GM19351 (cell line): ENCODE data around the gene OR2F1.

Experiments
- ATAC-seq: cut with Tn5 transposase; IDR thresholded peaks from one replicate; pipeline ENCODE4 v1.9.1; 2021; ENCODE audit warnings: mild to moderate bottlenecking, moderate library complexity; ENCODE audit not compliant: unreplicated experiment

The OR2F1 gene

GRCh38 chr7:143953421-143953820 lies 1.2 kb upstream of the OR2F1 start:
- ATAC-seq, result no peak

DNA sequence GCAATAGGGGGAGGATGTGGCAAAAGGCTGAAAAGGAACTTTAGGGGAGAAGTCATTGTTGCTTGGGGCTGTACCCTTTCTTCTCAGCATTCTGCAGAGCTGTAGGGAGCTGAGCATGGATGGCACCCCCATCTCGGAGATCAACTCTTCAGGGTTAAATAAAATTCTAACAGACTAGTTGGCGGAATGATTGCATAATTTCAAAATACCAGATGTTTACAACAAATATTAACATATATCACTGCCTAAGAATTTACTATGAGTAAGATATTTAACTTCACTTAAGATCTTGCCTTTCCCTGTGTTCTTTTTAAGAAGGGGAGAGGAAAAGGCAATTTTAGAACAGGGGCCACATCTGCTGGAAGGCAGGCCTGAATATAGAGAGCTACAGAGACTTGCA lies 509 bp upstream of the OR2F1 start:
- no peak for ATAC-seq

GRCh38 chr7:143958781-143959180 lies 4.1 kb downstream of the OR2F1 start:
- no peak for ATAC-seq

- no peak for ATAC-seq
Measured at GRCh38 chr7:143960813-143961610, 6.4 kb downstream of the OR2F1 start.

GRCh38 chr7:143965280-143965679 lies 10.6 kb downstream of the OR2F1 start:
- ATAC-seq, result no peak

DNA sequence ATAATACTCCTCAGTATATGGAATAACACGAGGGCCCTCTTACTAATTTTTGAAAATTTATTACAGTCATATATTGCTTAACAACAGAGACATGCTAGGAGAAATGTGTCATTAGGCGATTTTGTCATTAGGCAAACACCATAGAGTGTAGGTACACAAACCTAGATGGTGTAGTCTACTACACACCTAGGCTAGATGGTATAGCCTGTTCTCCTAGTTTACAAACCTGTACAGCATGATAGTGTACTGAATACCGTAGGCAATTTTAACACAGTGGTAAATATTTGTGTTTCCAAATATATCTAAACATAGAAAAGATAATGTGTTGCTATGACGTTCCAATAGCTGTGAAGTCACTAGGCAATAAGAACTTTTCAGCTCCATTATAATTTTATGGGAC lies 12.8 kb downstream of the OR2F1 start:
- no peak for ATAC-seq

DNA sequence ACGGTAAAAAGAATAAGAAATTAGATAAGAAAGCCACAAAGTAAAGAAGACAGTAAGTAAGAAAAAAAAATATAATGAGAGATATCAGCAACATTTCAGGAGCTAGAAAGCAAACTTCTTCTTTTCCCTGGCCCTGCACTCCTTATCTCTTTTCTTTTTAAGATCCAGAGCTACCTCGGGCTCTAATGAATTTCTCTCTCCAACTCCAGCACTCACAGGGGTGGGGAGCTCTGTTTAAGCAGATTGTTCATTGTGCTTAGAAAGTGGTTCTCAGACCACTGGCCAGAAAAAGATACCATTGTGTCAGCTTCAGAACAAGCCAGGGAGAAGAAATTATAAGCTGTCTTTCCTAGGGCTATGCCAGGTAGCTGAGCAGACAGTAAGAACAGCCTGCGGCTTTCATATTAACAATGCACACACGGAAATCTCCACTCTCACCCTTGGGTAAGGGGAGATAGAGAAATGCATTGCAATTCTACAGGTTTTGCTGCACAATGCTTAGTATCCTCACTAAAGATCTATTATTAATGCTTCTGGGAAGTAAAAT lies 19.3 kb downstream of the OR2F1 start:
- no peak for ATAC-seq

GRCh38 chr7:143974459-143974858 lies 19.8 kb downstream of the OR2F1 start:
- no peak for ATAC-seq

- no peak for ATAC-seq
Measured at GRCh38 chr7:143975617-143976016, 21.0 kb downstream of the OR2F1 start.

- no peak for ATAC-seq
Measured at GRCh38 chr7:143978585-143978984, 23.9 kb downstream of the OR2F1 start.

DNA sequence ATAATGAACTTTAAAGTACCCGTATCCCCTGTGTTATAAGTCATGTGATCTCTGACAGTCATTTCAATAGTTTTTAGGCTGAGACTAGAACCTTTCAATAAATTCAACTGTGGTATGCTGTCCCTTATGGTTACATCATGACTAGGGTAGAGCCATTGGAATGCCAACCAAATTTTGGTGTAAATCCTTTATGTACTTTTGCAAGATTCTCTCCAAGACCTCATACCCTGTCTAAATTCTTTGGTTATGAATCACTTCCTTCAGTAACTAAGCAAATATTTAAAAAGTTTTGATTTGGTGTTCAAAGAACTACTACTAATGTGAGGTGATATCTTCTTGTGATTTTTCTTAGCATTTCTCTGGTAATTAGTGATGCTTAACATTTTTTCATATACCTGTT lies 24.7 kb downstream of the OR2F1 start:
- ATAC-seq, result no peak

- ATAC-seq, result no peak
Measured at GRCh38 chr7:143979998-143980397, 25.4 kb downstream of the OR2F1 start.

DNA sequence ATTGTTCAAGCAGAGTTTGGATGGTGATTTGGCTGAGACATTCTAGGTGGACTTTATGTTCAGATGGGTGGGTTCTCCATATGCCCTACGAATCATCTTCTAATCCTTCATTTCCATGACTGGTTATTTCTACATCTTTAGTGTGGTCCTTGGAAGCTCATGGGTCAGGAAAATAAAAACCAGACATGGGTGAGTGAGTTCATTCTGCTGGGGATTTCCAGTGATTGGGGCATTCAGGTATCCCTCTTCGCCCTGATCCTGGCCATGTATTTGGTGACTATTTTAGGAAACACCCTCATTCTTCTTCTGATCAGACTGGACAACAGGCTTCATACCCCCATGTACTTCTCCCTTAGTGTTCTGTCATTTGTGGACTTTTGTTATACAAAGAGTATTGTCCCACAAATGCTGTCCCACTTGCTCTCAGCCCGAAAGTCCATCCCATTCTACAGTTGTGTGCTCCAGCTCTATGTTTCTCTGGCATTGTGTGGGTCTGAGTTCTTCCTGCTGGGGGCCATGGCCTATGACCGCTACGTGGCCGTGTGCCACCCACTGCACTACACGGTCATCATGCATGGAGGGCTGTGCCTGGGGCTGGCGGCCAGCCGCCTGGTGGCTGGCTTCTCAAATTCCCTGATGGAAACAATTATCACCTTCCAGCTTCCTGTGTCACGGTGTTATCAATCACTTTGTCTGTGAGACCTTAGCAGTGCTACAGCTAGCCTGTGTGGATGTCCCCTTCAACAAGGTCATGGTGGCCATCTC lies 26.3 kb downstream of the OR2F1 start:
- no peak for ATAC-seq

DNA sequence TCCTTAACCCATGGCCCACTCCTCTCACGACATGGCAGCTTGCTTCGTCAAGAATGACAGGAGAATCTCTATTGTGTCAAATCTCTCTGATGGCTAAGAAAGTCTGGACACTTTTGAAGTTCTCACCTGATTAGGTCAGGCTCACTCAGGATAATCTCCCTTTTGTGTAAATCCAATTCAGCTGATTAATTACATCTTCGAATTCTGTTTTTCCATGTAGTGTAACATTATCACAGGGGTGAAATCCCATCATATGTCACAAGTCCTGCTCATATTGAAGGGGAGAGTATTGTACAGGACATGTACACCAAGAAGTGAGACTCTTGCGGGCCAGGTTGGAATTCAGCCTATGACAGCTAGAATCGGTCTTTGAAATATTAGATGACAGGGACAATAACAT lies 29.3 kb downstream of the OR2F1 start:
- no peak for ATAC-seq

DNA sequence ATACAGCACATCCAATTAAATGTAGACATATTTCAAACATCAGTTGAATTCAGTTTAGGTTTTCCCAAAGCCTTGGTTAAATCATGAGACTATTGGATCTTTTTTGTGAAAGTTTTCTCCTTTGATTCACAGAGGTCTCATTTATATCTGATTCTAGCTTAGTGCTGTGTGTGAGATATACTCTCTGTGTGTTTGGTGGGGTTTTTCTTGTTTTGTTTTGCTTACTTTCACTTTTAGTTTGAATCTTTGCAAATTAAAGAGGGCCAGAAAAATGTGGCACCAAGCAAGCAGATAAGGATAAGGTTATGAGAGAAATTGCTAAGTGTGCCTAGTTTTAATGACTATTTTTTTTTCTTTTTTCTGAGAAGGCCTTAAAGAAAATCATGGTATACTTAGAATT lies 32.9 kb downstream of the OR2F1 start:
- peak; percentile 68 for ATAC-seq

- no peak for ATAC-seq
Measured at GRCh38 chr7:143988976-143989745, 34.5 kb downstream of the OR2F1 start.

- ATAC-seq, result no peak
Measured at GRCh38 chr7:143992670-143993069, 38.0 kb downstream of the OR2F1 start.

GRCh38 chr7:143993924-143994323 lies 39.3 kb downstream of the OR2F1 start:
- ATAC-seq, result no peak

- no peak for ATAC-seq
Measured at GRCh38 chr7:144000020-144000419, 45.4 kb downstream of the OR2F1 start, which contains the start of gene OR6B1. Gene OR6B1, plus strand, starts transcription at chr7:144000320. Its CDS starts 3,677 bp downstream, at chr7:144003997.

- ATAC-seq, result no peak
Measured at GRCh38 chr7:144001543-144001942, 46.9 kb downstream of the OR2F1 start.

DNA sequence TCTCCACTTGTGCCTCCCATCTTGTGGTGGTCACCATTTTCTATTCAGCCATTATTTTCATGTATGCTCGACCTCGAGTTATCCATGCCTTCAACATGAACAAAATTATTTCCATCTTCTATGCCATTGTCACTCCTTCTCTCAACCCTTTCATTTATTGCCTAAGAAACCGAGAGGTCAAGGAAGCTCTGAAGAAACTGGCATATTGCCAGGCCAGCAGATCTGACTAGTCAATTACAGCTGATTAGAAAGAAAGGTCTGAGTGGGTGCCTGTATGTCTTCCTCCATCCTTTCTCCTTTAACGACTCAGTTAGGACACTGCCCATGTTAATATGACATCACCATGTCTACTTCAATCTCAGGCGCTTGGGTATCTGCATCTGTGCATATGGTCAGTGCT lies 50.1 kb downstream of the OR2F1 start:
- no peak for ATAC-seq
